Mucosa of rectum (tissue), 2 donors: ENCODE data around the gene FAU.

Source experiments
- H3K27ac ChIP-seq, 2 donors: one replicate each; pipeline ENCODE4 v1.7.0; 2013; ENCODE audit warnings: inconsistent platforms in 2 of 2, low read depth in 2 of 2, low read length in 2 of 2
- H3K27me3 ChIP-seq, 2 donors: one replicate each; pipeline ENCODE4 v1.7.0; 2013; ENCODE audit warnings: low read length in 2 of 2; ENCODE audit not compliant: control insufficient read depth in 2 of 2, insufficient read depth in 2 of 2
- H3K36me3 ChIP-seq, 2 donors: one replicate each; pipeline ENCODE4 v1.7.0; 2013; ENCODE audit warnings: low read length in 2 of 2; ENCODE audit not compliant: control insufficient read depth in 2 of 2, insufficient read depth in 2 of 2
- H3K4me1 ChIP-seq, 2 donors: one replicate each; pipeline ENCODE4 v1.7.0; 2013; ENCODE audit warnings: low read length in 2 of 2, mild to moderate bottlenecking in 1 of 2; ENCODE audit not compliant: control insufficient read depth in 2 of 2, insufficient read depth in 2 of 2
- H3K4me3 ChIP-seq, 2 donors: one replicate each; pipeline ENCODE4 v1.7.0; 2013; ENCODE audit warnings: low read length in 2 of 2
- H3K9ac ChIP-seq, 2 donors: one replicate each; pipeline ENCODE4 v1.7.0; 2013; ENCODE audit warnings: low read length in 2 of 2, low read depth in 1 of 2, mild to moderate bottlenecking in 1 of 2
- H3K9me3 ChIP-seq, 2 donors: one replicate each; pipeline ENCODE4 v1.7.0; 2013; ENCODE audit warnings: low read length in 2 of 2; ENCODE audit not compliant: control insufficient read depth in 2 of 2
- donor health status: healthy.
- donor health status: Normal muscosa, but diverticular disease.

FAU gene

DNA sequence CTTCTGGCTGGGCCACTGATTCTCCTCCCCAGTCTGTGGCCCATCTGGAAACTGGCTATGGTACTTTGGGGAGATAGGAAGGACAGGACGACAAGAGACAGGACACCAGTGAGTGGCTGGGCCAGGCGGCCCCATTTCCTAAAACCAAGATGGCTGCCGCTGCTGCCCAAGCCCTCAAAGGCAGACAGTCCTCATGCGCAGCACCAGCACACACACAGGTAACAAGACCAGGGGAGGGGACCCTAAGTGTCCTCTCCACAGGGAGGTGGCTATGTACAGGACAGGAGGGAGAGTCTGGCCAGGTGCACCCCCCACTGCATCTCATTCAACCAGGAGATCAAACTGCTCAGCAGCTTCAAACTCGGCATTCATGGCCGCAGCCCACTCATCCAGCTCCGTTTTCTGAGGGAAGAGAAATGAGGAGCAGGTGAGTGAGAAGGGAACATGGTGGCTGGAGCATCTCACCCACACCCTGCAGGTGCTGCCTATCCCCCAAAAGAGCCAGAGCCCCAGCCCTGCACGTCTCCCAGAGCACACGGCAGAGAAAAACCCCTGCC lies 43.1 kb downstream of the FAU start:
- Histone ChIP-seq H3K9ac (no peak overlapping the region), H3K27ac (no peak overlapping the region), H3K4me3 (no peak overlapping the region), H3K4me1 (peaks cover 12% of the 10 kb centered on the region in 2 donors), H3K9me3 (no peaks in the 10 kb centered on the region), H3K36me3 (no peaks in the 10 kb centered on the region), H3K27me3 (no peaks in the 10 kb centered on the region)

DNA sequence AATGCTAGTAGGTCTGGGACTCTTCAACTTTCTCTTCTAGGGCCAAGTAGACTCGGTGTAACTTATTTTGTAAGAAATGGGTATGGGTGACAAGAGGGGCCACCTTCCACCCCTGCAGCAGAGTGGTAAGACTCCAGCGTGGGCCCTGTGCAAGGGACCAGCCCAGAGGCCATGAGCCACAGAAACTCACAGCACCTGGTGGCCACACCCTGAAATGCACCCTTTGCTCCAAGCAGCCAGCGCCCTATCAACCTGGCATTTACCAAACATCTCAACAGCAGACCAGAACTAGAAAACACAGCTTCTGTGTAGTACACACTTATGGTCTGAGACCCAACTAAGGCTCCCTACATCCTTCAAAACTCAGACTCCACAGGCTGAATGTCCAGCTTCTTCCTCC lies 43.8 kb downstream of the FAU start:
- Histone ChIP-seq H3K27ac (no peak overlapping the region), H3K9me3 (no peaks in the 10 kb centered on the region), H3K36me3 (no peaks in the 10 kb centered on the region)

DNA sequence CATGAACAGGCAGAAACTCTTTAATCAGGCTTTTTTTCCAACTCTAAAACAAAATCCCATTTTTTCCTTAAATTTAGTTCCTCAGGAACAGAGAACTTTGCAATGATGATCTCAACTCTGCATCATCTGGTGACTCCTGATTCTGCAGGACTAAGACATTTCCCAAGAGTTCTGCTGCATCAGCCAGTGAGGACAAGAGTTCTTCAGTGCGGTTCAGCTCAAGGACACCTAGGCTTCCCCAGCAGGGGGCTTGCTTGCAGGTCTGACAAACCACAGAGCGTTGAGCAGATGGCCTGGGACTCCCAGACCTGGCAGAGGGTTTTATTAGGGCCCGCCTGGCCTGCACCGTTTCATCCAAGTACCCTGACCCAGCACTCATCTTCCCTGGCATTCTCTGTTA lies 44.5 kb downstream of the FAU start:
- Histone ChIP-seq H3K9ac (no peak overlapping the region), H3K4me3 (no peak overlapping the region), H3K9me3 (no peaks in the 10 kb centered on the region), H3K27me3 (no peaks in the 10 kb centered on the region), H3K27ac (no peak overlapping the region), H3K36me3 (no peaks in the 10 kb centered on the region), H3K4me1 (peaks cover 3 to 6% of the 10 kb centered on the region in 2 donors)

More for the DNA sequence above, 43.8 kb downstream of the FAU start:
- H3K27me3 ChIP-seq = no peaks in the 10 kb centered on the region
- H3K4me3 ChIP-seq = no peak overlapping the region
- peaks cover 6% of the 10 kb centered on the region in 2 donors for H3K4me1 ChIP-seq
- peak overlapping the region in 1 of 2 donors; percentile 26 for H3K9ac ChIP-seq

DNA sequence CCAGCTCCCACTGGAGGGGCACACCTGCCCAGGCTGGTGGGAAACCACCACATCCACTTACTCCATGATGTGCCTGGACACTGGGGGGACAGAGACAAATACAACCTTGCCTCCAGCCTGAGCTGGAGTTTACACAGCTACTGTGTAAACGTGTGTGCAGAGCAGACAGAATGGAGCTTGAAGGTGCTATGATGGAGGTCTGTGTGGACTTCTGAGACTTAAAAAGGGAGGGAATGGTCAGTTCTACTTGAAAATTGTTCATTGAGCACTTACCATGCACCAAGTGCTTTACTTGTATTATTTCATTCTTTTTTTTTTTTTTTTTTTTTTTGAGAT lies 49.3 kb downstream of the FAU start:
- Histone ChIP-seq H3K36me3 (no peaks in the 10 kb centered on the region), H3K27ac (no peak overlapping the region), H3K9me3 (no peaks in the 10 kb centered on the region), H3K27me3 (no peaks in the 10 kb centered on the region), H3K4me3 (no peak overlapping the region), H3K4me1 (no peaks in the 10 kb centered on the region), H3K9ac (no peak overlapping the region)

DNA sequence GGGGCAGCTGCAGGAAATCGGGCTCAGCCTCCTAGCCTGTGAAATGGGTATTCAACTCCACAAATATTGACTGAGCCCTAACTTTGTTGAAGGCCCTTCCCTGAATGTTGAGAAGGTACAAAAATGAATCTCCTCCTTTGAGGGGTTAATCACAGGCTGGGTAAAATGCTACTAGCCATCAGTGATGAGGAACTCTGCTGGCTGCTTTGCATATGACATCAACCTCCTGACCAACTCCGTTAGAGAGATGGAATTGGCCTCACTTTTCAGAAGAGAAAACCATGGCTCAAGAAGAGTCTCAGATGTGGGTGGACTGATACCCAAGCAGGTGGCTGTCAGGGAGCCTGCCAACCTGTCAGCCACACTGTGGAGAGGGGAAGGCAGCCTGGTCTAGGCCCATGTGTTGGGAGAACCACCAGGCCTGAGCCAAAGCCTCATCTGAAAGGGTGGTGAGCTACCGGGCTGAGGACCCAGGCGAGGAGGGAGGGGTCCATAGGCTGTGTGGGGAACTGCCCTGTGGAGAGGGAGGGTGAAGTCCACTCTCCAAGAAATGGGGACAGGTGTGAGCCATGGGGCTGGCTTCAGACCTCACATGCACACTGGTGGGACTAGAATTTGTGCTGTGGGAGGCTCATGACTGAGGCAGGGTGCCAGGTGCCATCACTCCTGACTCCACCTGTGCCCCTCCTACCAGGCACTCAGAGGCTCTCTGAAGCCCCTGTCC lies 49.9 kb downstream of the FAU start:
- Histone ChIP-seq H3K36me3 (no peaks in the 10 kb centered on the region), H3K9ac (no peak overlapping the region), H3K27me3 (no peaks in the 10 kb centered on the region), H3K9me3 (no peaks in the 10 kb centered on the region), H3K4me1 (no peaks in the 10 kb centered on the region), H3K27ac (no peak overlapping the region), H3K4me3 (no peak overlapping the region)
